Ascending aorta (tissue), 2 donors: Measurements from ENCODE around the gene KIAA1671. TPM values are rescaled to one million over a fixed set of nuclear protein-coding genes. Genes with fewer than 3 reads are reported as not detected.

Experiments
- DNase-seq, 2 donors: peaks; one replicate each; pipeline ENCODE4 v3.0.0-alpha.2; 2019; ENCODE audit warnings: low spot score in 2 of 2
- H3K27ac ChIP-seq, 2 donors: fragments of 200-600 bp; sonication (generic); one replicate each; pipeline ENCODE4 v1.5.1; 2016 to 2017; ENCODE audit warnings: mild to moderate bottlenecking in 1 of 2
- H3K27me3 ChIP-seq: fragments of 200-600 bp; sonication (generic); one replicate; pipeline ENCODE4 v1.5.1; 2017
- H3K36me3 ChIP-seq, 2 donors: fragments of 200-600 bp; sonication (generic); one replicate each; pipeline ENCODE4 v1.5.1; 2016
- H3K4me1 ChIP-seq, 2 donors: fragments of 200-600 bp; sonication (generic); one replicate each; pipeline ENCODE4 v1.5.1; 2016 to 2017; ENCODE audit warnings: mild to moderate bottlenecking in 1 of 2
- H3K4me3 ChIP-seq, 2 donors: fragments of 200-600 bp; sonication (generic); one replicate each; pipeline ENCODE4 v1.5.1; 2016 to 2017; ENCODE audit warnings: mild to moderate bottlenecking in 1 of 2
- H3K9me3 ChIP-seq, 2 donors: fragments of 200-600 bp; sonication (generic); one replicate each; pipeline ENCODE4 v1.5.1; 2016
- CTCF ChIP-seq, 3 experiments: fragments of 200-600 bp in 2 of 3; fragments of 450-650 bp in 1 of 3; sonication (generic) in 2 of 3; IDR thresholded peaks; one replicate each; pipeline ENCODE4 v1.5.1; 2016 to 2019; ENCODE audit warnings: antibody characterized with exemption in 3 of 3, mild to moderate bottlenecking in 1 of 3, moderate library complexity in 1 of 3
- intact Hi-C: fragments of 100-400 bp; cut with DNase I; formaldehyde crosslinking; loops from one replicate; pipeline ENCODE4 v1.15.1; 2023
- total RNA-seq: library from RNA; depleted of rRNA; stranded (reverse); fragments of >200 nt; gene quantifications from one replicate; pipeline ENCODE4 v1.1.0, GENCODE V29; 2016

KIAA1671 gene
- total RNA-seq, 1 donor from 2014 or later: 79.0 TPM

GRCh38 chr22:25048071-25048470, 95.6 kb downstream of the KIAA1671 start:
- Histone ChIP-seq H3K27me3 (no peaks in the 10 kb centered on the region), H3K4me1 (no peaks in the 10 kb centered on the region), H3K9me3 (no peaks in the 10 kb centered on the region), H3K4me3 (no peak overlapping the region), H3K27ac (no peak overlapping the region), H3K36me3 (no peaks in the 10 kb centered on the region)
- DNase-seq: no peak
- no peak for TF ChIP-seq CTCF (IDR thresholded peaks at IDR 0.05)
- intact Hi-C loops: loop anchor here (1.0 to 5.0 kb wide), 3 partner anchors 96 to 281 kb away; partner anchors contain the start of gene KIAA1671

- Histone ChIP-seq H3K4me1 (no peaks in the 10 kb centered on the region), H3K27me3 (no peaks in the 10 kb centered on the region), H3K36me3 (no peaks in the 10 kb centered on the region), H3K9me3 (no peaks in the 10 kb centered on the region), H3K27ac (no peak overlapping the region), H3K4me3 (no peak overlapping the region)
- intact Hi-C loops: loop anchor here (1.0 to 5.0 kb wide), 3 partner anchors 97 to 282 kb away; partner anchors contain the start of gene KIAA1671
- DNase-seq: peak in 1 of 2 donors; percentile 75
- peak; percentile 82 to 89 (median 85) for TF ChIP-seq CTCF (IDR thresholded peaks at IDR 0.05)
Observed at GRCh38 chr22:25048659-25049647, 96.4 kb downstream of the KIAA1671 start.

GRCh38 chr22:25049770-25050169, 97.3 kb downstream of the KIAA1671 start:
- no peak for DNase-seq
- TF ChIP-seq CTCF (IDR thresholded peaks at IDR 0.05): no peak
- H3K27me3 ChIP-seq: no peaks in the 10 kb centered on the region
- no peaks in the 10 kb centered on the region for H3K36me3 ChIP-seq
- H3K4me1 ChIP-seq: no peaks in the 10 kb centered on the region
- H3K4me3 ChIP-seq: no peak overlapping the region
- H3K9me3 ChIP-seq: no peaks in the 10 kb centered on the region
- H3K27ac ChIP-seq: no peak overlapping the region
- intact Hi-C loops: loop anchor here (5.0 kb wide), 2 partner anchors 112 to 282 kb away; no protein-coding TSS in a partner anchor

- no peaks in the 10 kb centered on the region for H3K36me3 ChIP-seq
- DNase-seq: no peak
- H3K9me3 ChIP-seq: no peaks in the 10 kb centered on the region
- TF ChIP-seq CTCF (IDR thresholded peaks at IDR 0.05): no peak
- H3K27me3 ChIP-seq: no peaks in the 10 kb centered on the region
- no peaks in the 10 kb centered on the region for H3K4me1 ChIP-seq
- no peak overlapping the region for H3K27ac ChIP-seq
- no peak overlapping the region for H3K4me3 ChIP-seq
- intact Hi-C loops: no loop called here
Observed at GRCh38 chr22:25050566-25050965, 98.0 kb downstream of the KIAA1671 start.

- H3K27ac ChIP-seq: no peak overlapping the region
- no peaks in the 10 kb centered on the region for H3K36me3 ChIP-seq
- no peak overlapping the region for H3K4me3 ChIP-seq
- no peaks in the 10 kb centered on the region for H3K4me1 ChIP-seq
- TF ChIP-seq CTCF (IDR thresholded peaks at IDR 0.05): no peak
- no peaks in the 10 kb centered on the region for H3K9me3 ChIP-seq
- no peak for DNase-seq
- intact Hi-C loops: no loop called here
- no peaks in the 10 kb centered on the region for H3K27me3 ChIP-seq
Observed at GRCh38 chr22:25051073-25051472, 98.6 kb downstream of the KIAA1671 start.
